ENCODE results near the gene IFITM5.

The IFITM5 gene

DNA sequence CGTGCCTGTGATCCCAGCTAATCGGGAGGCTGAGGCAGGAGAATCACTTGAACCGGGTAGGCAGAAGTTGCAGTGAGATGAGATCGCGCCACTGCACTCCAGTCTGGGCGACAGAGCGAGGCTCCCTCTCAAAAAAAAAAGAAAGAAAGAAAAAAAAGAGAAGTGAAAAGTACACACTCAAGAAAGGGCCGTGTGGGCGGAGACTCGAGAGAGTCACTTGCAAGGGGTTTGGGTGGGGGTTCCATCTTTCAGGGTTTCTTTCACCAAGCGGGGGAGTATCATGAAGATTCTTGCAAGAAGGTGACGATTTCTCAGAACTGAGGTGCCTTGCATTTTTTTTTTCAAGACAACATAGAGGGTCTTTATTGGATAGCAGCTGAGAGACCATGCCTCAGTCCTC is 4.0 kb upstream of the IFITM5 start (continued):
- TF ChIP-seq PRDM4 (tag by site-specific recombination; IDR thresholded peaks at IDR 0.05) (no peak), ZBTB7A (tag by site-specific recombination; IDR thresholded peaks at IDR 0.05; ENCODE audit: low read depth) (no peak), GLI2 (tag by site-specific recombination; IDR thresholded peaks at IDR 0.05; ENCODE audit: borderline replicate concordance, low read depth) (no peak), TRIM28 (IDR thresholded peaks at IDR 0.05; ENCODE audit: borderline replicate concordance, low read length) (no peak), ZNF785 (tag by site-specific recombination; IDR thresholded peaks at IDR 0.05) (no peak), ZSCAN18 (tag by site-specific recombination; IDR thresholded peaks at IDR 0.05) (no peak)
- TF ChIP-seq, protein P1, sequence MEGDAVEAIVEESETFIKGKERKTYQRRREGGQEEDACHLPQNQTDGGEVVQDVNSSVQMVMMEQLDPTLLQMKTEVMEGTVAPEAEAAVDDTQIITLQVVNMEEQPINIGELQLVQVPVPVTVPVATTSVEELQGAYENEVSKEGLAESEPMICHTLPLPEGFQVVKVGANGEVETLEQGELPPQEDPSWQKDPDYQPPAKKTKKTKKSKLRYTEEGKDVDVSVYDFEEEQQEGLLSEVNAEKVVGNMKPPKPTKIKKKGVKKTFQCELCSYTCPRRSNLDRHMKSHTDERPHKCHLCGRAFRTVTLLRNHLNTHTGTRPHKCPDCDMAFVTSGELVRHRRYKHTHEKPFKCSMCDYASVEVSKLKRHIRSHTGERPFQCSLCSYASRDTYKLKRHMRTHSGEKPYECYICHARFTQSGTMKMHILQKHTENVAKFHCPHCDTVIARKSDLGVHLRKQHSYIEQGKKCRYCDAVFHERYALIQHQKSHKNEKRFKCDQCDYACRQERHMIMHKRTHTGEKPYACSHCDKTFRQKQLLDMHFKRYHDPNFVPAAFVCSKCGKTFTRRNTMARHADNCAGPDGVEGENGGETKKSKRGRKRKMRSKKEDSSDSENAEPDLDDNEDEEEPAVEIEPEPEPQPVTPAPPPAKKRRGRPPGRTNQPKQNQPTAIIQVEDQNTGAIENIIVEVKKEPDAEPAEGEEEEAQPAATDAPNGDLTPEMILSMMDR (tag by site-specific recombination; IDR thresholded peaks at IDR 0.05): no peak

DNA sequence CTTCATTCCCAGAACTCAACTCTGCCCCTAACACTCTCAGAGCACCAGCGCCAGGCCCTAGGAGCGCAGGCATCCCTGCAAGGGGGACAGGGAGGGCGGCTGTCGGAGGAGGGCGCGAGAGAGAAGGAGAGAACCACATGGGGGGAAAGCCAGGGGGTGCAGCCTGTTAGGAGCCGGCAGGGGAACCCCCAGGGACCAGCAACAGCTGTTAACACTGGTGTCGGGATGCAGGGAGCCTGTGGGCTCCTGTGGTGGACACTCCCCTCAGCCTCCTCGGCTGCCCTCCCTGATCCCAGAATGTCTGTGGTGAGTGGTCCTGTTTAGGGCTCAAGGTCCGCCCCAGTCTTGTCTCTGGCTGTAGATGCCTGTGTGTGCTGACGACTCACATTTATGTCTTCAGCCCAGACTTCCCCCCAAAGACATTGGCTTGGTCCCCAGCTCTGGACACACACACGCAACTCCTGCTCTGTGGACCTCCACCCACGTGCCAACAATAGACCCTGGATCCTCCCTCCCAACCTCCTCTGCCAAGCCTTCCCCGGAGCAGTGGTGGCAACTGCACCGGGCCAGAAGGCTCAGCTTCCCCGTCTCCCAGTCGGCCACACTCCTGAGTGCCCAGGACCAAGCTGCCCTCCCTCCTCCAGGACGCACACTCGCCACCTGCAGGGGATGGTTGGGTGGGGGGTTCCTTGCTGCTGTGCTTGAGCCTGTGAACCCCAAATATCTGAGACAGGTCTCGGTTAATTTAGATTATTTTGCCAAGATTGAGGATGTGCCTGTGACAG is 817 bp upstream of the IFITM5 start:
- ChIA-PET CTCF (interaction anchor here (1.2 to 1.3 kb wide), 2 partner anchors 49 to 150 kb away, joined by 3 to 9 read pairs; partner anchors contain the start of gene PTDSS2), POLR2A (no interaction called here)
- TF ChIP-seq ZIC2 (tag by site-specific recombination; IDR thresholded peaks at IDR 0.05) (peak; percentile 62), GLIS1 (tag by site-specific recombination; IDR thresholded peaks at IDR 0.05) (peak; percentile 70), ZNF473 (tag by site-specific recombination; IDR thresholded peaks at IDR 0.05) (no peak)
- Histone ChIP-seq H3K9me3 (ENCODE audit: control insufficient read depth, insufficient read depth, low read depth, low read length) (no peaks in the 10 kb centered on the region), H3K4me3 (ENCODE audit: low read depth, low read length) (no peak overlapping the region), H3K36me3 (ENCODE audit: control insufficient read depth in 2 of 2, insufficient read depth in 1 of 2, low read length in 2 of 2) (no peaks in the 10 kb centered on the region), H3K27ac (ENCODE audit: extremely low read depth, low read depth, low read length) (no peak overlapping the region), H3K4me1 (ENCODE audit: control insufficient read depth, insufficient read depth, low read length) (no peaks in the 10 kb centered on the region)

GRCh38 chr11:298406-299065 is 790 bp downstream of the IFITM5 start:
- no peak overlapping the region for H3K4me3 ChIP-seq (ENCODE audit: low read depth, low read length)
- POLR2A ChIA-PET: no interaction called here
- no peak overlapping the region for H3K27ac ChIP-seq (ENCODE audit: extremely low read depth, low read depth, low read length)
- H3K4me1 ChIP-seq (ENCODE audit: control insufficient read depth, insufficient read depth, low read length): no peaks in the 10 kb centered on the region
- CTCF ChIA-PET: no interaction called here
- peaks cover 0 to 10% of the 10 kb centered on the region in 2 experiments; a peak in 1 of 3 replicates for H3K36me3 ChIP-seq (ENCODE audit: control insufficient read depth in 2 of 2, insufficient read depth in 1 of 2, low read length in 2 of 2)
- no peaks in the 10 kb centered on the region for H3K9me3 ChIP-seq (ENCODE audit: control insufficient read depth, insufficient read depth, low read depth, low read length)
- TF ChIP-seq PRDM6 (tag by site-specific recombination; IDR thresholded peaks at IDR 0.05): no peak
- no peak for TF ChIP-seq ZNF140 (tag by site-specific recombination; IDR thresholded peaks at IDR 0.05)
- no peak for TF ChIP-seq ZNF660 (tag by site-specific recombination; IDR thresholded peaks at IDR 0.05)
- TF ChIP-seq ZNF274 (IDR thresholded peaks at IDR 0.05; ENCODE audit: low read length): no peak
- no peak for TF ChIP-seq ZNF274 (tag by site-specific recombination; IDR thresholded peaks at IDR 0.05; ENCODE audit: borderline replicate concordance)
- no peak for TF ChIP-seq ZXDB (tag by site-specific recombination; IDR thresholded peaks at IDR 0.05)
- TF ChIP-seq ZNF837 (tag by site-specific recombination; IDR thresholded peaks at IDR 0.05): no peak
- TF ChIP-seq ZNF701 (tag by site-specific recombination; IDR thresholded peaks at IDR 0.05): no peak
- no peak for TF ChIP-seq ZNF133 (tag by site-specific recombination; IDR thresholded peaks at IDR 0.05)
- TF ChIP-seq, protein P2, sequence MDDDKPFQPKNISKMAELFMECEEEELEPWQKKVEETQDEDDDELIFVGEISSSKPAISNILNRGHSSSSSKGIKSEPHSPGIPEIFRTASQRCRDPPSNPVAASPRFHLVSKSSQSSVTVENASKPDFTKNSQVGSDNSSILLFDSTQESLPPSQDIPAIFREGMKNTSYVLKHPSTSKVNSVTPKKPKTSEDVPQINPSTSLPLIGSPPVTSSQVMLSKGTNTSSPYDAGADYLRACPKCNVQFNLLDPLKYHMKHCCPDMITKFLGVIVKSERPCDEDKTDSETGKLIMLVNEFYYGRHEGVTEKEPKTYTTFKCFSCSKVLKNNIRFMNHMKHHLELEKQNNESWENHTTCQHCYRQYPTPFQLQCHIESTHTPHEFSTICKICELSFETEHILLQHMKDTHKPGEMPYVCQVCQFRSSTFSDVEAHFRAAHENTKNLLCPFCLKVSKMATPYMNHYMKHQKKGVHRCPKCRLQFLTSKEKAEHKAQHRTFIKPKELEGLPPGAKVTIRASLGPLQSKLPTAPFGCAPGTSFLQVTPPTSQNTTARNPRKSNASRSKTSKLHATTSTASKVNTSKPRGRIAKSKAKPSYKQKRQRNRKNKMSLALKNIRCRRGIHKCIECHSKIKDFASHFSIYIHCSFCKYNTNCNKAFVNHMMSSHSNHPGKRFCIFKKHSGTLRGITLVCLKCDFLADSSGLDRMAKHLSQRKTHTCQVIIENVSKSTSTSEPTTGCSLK (tag by site-specific recombination; IDR thresholded peaks at IDR 0.05): no peak
- no peak for TF ChIP-seq ZNF585B (tag by site-specific recombination; IDR thresholded peaks at IDR 0.05)
- no peak for TF ChIP-seq ZNF37A (tag by site-specific recombination; IDR thresholded peaks at IDR 0.05)
- no peak for TF ChIP-seq ZNF768 (tag by site-specific recombination; IDR thresholded peaks at IDR 0.05)
- TF ChIP-seq ZNF112 (tag by site-specific recombination; IDR thresholded peaks at IDR 0.05): no peak

Data from HEK293 (cell line).